GM18499 (cell line): ENCODE data around the gene SKP2.
"Not testable (repeated sequence)": the region's sequence is repeated elsewhere in the genome, so short reads cannot be mapped to it uniquely, and the experiment has no call there.

Source experiments
- ATAC-seq: cut with Tn5 transposase; IDR thresholded peaks from one replicate; pipeline ENCODE4 v1.9.1; 2021; ENCODE audit warnings: moderate number of reproducible peaks; ENCODE audit not compliant: insufficient read depth, unreplicated experiment

Gene SKP2

GRCh38 chr5:36198281-36198680, 46.4 kb downstream of the SKP2 start:
- ATAC-seq = no peak

- ATAC-seq = not testable (repeated sequence)
These were observed 46.9 kb downstream of the SKP2 start for GRCh38 chr5:36198783-36199182.

GRCh38 chr5:36199620-36200019, 47.7 kb downstream of the SKP2 start:
- no peak for ATAC-seq

GRCh38 chr5:36200513-36200912, 48.6 kb downstream of the SKP2 start:
- no peak for ATAC-seq

- ATAC-seq = no peak
These were observed 50.6 kb downstream of the SKP2 start for GRCh38 chr5:36202521-36202961.

- ATAC-seq = no peak
These were observed 53.4 kb downstream of the SKP2 start for GRCh38 chr5:36205329-36205728.

GRCh38 chr5:36206913-36207312, 55.0 kb downstream of the SKP2 start:
- no peak for ATAC-seq

GRCh38 chr5:36208786-36209185, 56.9 kb downstream of the SKP2 start:
- no peak for ATAC-seq

GRCh38 chr5:36209664-36210063, 57.8 kb downstream of the SKP2 start:
- ATAC-seq = no peak

- no peak for ATAC-seq
These were observed 62.5 kb downstream of the SKP2 start for GRCh38 chr5:36214436-36214835.

- no peak for ATAC-seq
These were observed 64.0 kb downstream of the SKP2 start for GRCh38 chr5:36215910-36216309.

- ATAC-seq = no peak
These were observed 65.7 kb downstream of the SKP2 start for GRCh38 chr5:36217567-36217966.

- ATAC-seq = no peak
These were observed 66.1 kb downstream of the SKP2 start for GRCh38 chr5:36217988-36218387.

- ATAC-seq = no peak
These were observed 70.7 kb downstream of the SKP2 start for GRCh38 chr5:36222620-36223019.

GRCh38 chr5:36227046-36227445, 75.1 kb downstream of the SKP2 start:
- no peak for ATAC-seq

GRCh38 chr5:36228505-36228904, 76.6 kb downstream of the SKP2 start:
- ATAC-seq = no peak

GRCh38 chr5:36230151-36230790, 78.4 kb downstream of the SKP2 start:
- ATAC-seq = no peak

- no peak for ATAC-seq
These were observed 80.6 kb downstream of the SKP2 start for GRCh38 chr5:36232533-36232932.
